ENCODE results near the gene KPNB1. TPM values are rescaled to one million over a fixed set of nuclear protein-coding genes. Genes with fewer than 3 reads are reported as not detected.

KPNB1 gene
- polyA plus RNA-seq, 2 donors: 40.8 to 75.5 TPM

DNA sequence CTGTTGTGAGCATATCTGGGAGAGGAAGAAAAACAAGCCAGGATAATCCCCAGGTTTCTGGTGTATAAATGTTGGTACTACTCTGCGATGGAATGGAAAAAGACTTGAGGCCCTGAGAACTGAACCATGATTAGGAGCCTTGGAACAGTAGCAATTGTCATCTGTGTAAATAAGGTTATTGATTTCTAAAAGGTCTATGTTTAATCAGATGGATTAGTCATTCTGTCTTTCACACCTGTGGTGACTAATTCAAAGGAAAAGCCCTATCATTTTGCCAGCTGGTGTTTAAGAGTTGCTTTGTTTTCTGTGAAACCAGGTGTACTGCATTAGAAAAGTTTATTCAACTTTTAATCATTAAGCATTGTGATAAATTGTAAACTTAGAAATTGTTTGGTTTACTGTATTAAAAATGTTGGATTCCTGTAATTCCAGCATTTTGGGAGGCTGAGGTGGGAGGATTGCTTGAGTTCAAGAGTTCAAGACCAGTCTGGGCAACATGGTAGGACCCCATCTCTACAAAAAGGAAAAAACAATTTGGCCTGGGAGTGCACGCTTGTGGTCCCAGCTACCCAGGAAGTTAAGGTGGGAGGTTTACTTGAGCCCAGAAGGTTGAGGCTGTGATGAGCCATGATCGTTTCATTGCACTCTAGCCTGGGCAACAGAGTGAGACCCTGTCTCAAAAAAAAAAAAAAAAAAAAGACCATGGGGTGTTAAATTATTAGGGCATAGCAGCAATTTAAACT, 29.0 kb upstream of the KPNB1 start:
- Histone ChIP-seq H3K36me3 (ENCODE audit: control insufficient read depth in 2 of 2, insufficient read depth in 2 of 2, low read length in 1 of 2) (peaks cover 0 to 12% of the 10 kb centered on the region in 2 donors), H3K27me3 (ENCODE audit: control insufficient read depth in 1 of 2, insufficient read depth in 2 of 2, low read length in 2 of 2) (no peaks in the 10 kb centered on the region), H3K27ac (ENCODE audit: low read depth in 2 of 2, low read length in 1 of 2) (peak overlapping the region in 1 of 2 donors; percentile 11), H3K9me3 (ENCODE audit: control insufficient read depth in 2 of 2, insufficient read depth in 1 of 2, low read depth in 1 of 2, low read length in 1 of 2) (no peaks in the 10 kb centered on the region), H3K4me1 (ENCODE audit: control insufficient read depth in 2 of 2, insufficient read depth in 2 of 2, low read length in 1 of 2) (no peaks in the 10 kb centered on the region), H3K4me3 (ENCODE audit: low read depth in 1 of 2, low read length in 2 of 2) (no peak overlapping the region)
- WGBS, 2 donors: 51 to 56% methylated on average over 3 of the region's 3 CpGs

DNA sequence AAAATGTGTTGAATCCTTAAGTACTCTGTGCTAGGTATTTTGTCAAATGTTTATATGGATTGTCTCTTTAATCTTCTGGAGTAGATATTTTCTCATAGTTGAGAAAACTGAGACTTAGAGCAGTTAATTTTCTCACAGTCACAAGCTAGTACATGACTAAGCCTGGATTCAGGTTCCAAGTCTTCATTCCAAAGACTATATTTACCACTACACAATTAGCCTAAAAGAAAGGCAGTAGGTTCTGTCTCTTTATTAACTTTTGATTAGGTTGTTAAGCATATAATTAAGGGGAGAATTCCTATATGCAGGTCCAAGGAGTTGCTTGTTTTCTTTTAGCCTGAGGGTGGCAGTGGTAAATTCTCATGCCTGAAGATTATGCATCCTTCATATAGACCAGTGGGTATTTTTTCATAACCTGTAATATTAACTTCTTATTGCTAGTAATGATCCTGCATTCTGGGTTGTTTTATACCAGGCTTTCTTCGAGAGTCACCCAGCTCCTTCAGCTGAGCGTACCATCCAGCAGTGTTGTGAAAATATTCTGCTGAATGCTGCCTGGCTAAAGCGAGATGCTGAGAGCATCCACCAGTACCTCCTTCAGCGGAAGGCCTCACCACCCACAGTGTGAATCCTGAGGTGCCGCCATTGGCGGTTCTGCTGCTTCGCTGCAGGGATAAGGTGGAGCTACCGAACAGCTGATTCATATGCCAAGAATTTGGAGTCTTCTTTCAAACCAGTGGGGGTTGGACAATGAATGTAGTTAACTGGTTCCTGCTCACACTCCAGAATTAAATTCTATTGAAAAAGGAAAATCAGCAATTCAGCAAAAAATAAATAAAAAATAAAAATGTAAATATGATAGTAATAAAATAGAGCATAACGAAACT, 28.2 kb upstream of the KPNB1 start:
- Histone ChIP-seq H3K27me3 (ENCODE audit: control insufficient read depth in 1 of 2, insufficient read depth in 2 of 2, low read length in 2 of 2) (no peaks in the 10 kb centered on the region), H3K27ac (ENCODE audit: low read depth in 2 of 2, low read length in 1 of 2) (peak overlapping the region in 1 of 2 donors; percentile 78), H3K4me3 (ENCODE audit: low read depth in 1 of 2, low read length in 2 of 2) (no peak overlapping the region), H3K36me3 (ENCODE audit: control insufficient read depth in 2 of 2, insufficient read depth in 2 of 2, low read length in 1 of 2) (peaks cover 0 to 9% of the 10 kb centered on the region in 2 donors), H3K9me3 (ENCODE audit: control insufficient read depth in 2 of 2, insufficient read depth in 1 of 2, low read depth in 1 of 2, low read length in 1 of 2) (no peaks in the 10 kb centered on the region), H3K4me1 (ENCODE audit: control insufficient read depth in 2 of 2, insufficient read depth in 2 of 2, low read length in 1 of 2) (no peaks in the 10 kb centered on the region)
- WGBS, 2 donors: 37 to 55% methylated on average over 9 of the region's 9 CpGs

- H3K27ac ChIP-seq (ENCODE audit: low read depth in 2 of 2, low read length in 1 of 2): no peak overlapping the region
- H3K9me3 ChIP-seq (ENCODE audit: control insufficient read depth in 2 of 2, insufficient read depth in 1 of 2, low read depth in 1 of 2, low read length in 1 of 2): no peaks in the 10 kb centered on the region
- no peak overlapping the region for H3K4me3 ChIP-seq (ENCODE audit: low read depth in 1 of 2, low read length in 2 of 2)
- 55 to 61% methylated on average over 2 of the region's 2 CpGs for WGBS, 2 donors
- no peaks in the 10 kb centered on the region for H3K4me1 ChIP-seq (ENCODE audit: control insufficient read depth in 2 of 2, insufficient read depth in 2 of 2, low read length in 1 of 2)
- H3K36me3 ChIP-seq (ENCODE audit: control insufficient read depth in 2 of 2, insufficient read depth in 2 of 2, low read length in 1 of 2): peaks cover 0 to 9% of the 10 kb centered on the region in 2 donors
- H3K27me3 ChIP-seq (ENCODE audit: control insufficient read depth in 1 of 2, insufficient read depth in 2 of 2, low read length in 2 of 2): no peaks in the 10 kb centered on the region
These were observed 27.6 kb upstream of the KPNB1 start for GRCh38 chr17:47622180-47622549.

DNA sequence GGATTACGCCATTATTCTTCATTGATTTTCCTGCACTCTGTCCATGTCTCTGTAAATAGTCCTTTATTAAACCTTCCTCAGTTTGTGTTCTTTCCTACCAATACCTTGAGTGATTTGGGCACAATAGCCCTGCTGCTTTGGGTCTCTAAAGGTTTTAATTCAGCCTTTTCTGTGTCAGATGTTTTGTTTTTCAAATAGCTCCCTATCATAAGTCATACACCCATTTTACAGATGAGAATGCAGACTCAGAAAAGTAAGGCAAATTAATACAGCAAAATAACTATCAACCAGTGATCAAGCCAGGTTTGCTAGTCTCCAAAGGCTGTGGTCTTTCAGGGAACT, 25.0 kb upstream of the KPNB1 start:
- H3K36me3 ChIP-seq (ENCODE audit: control insufficient read depth in 2 of 2, insufficient read depth in 2 of 2, low read length in 1 of 2): peaks cover 0 to 5% of the 10 kb centered on the region in 2 donors
- no peak overlapping the region for H3K4me3 ChIP-seq (ENCODE audit: low read depth in 1 of 2, low read length in 2 of 2)
- 37 to 40% methylated on average over 1 of the region's 1 CpG for WGBS, 2 donors
- no peaks in the 10 kb centered on the region for H3K4me1 ChIP-seq (ENCODE audit: control insufficient read depth in 2 of 2, insufficient read depth in 2 of 2, low read length in 1 of 2)
- no peaks in the 10 kb centered on the region for H3K9me3 ChIP-seq (ENCODE audit: control insufficient read depth in 2 of 2, insufficient read depth in 1 of 2, low read depth in 1 of 2, low read length in 1 of 2)
- no peaks in the 10 kb centered on the region for H3K27me3 ChIP-seq (ENCODE audit: control insufficient read depth in 1 of 2, insufficient read depth in 2 of 2, low read length in 2 of 2)
- no peak overlapping the region for H3K27ac ChIP-seq (ENCODE audit: low read depth in 2 of 2, low read length in 1 of 2)

DNA sequence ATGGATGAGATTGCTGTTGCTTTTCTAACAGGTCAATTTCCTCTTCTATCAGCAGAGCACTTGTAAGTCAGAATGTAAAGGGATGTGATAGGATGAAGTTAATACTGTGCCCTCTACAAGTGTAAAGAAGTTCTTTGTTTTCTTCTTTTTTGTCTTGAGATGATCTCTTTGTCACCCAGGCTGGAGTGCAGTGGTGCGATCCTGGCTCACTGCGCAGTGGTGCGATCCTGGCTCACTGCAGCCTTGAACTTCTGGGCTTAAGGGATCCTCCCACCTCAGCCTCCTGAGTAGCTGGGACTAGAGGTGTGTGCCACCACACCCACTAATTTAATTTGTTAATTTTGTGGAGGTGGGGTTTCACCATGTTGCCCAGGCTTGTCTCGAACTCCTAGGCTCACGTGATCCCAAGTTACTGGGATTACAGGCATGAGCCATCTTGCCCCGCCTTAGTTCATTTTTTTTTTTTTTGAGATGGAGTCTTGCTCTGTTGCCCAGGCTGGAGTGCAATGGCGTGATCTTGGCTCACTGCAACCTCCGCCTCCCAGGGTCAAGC, 21.6 kb upstream of the KPNB1 start:
- H3K27ac ChIP-seq (ENCODE audit: low read depth in 2 of 2, low read length in 1 of 2): no peak overlapping the region
- no peaks in the 10 kb centered on the region for H3K9me3 ChIP-seq (ENCODE audit: control insufficient read depth in 2 of 2, insufficient read depth in 1 of 2, low read depth in 1 of 2, low read length in 1 of 2)
- WGBS, 2 donors: 87 to 94% methylated on average over 8 of the region's 8 CpGs
- H3K4me1 ChIP-seq (ENCODE audit: control insufficient read depth in 2 of 2, insufficient read depth in 2 of 2, low read length in 1 of 2): no peaks in the 10 kb centered on the region
- peaks cover 0 to 2% of the 10 kb centered on the region in 2 donors for H3K36me3 ChIP-seq (ENCODE audit: control insufficient read depth in 2 of 2, insufficient read depth in 2 of 2, low read length in 1 of 2)
- H3K4me3 ChIP-seq (ENCODE audit: low read depth in 1 of 2, low read length in 2 of 2): no peak overlapping the region
- no peaks in the 10 kb centered on the region for H3K27me3 ChIP-seq (ENCODE audit: control insufficient read depth in 1 of 2, insufficient read depth in 2 of 2, low read length in 2 of 2)

DNA sequence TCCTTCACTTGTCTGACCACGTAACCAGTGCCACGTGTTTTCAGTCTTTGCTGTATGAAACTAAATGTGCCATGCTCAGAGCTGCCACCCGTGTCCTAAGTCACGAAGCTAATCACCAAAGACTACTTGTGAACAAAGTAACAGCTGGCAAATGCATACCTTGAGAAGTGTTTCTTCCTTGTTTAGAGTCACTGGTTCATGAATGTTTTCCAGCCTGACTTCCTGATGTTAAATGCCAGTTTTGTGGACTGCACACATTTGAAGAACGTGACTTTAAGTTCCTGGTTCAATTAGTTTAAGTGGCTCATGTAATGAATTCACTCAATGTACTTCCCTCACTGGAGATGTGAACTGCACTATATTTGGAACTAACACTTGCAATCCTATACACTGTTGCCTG, 19.9 kb upstream of the KPNB1 start:
- Histone ChIP-seq H3K27ac (ENCODE audit: low read depth in 2 of 2, low read length in 1 of 2) (peak overlapping the region in 1 of 2 donors; percentile 3), H3K9me3 (ENCODE audit: control insufficient read depth in 2 of 2, insufficient read depth in 1 of 2, low read depth in 1 of 2, low read length in 1 of 2) (no peaks in the 10 kb centered on the region), H3K4me3 (ENCODE audit: low read depth in 1 of 2, low read length in 2 of 2) (no peak overlapping the region), H3K36me3 (ENCODE audit: control insufficient read depth in 2 of 2, insufficient read depth in 2 of 2, low read length in 1 of 2) (no peaks in the 10 kb centered on the region), H3K4me1 (ENCODE audit: control insufficient read depth in 2 of 2, insufficient read depth in 2 of 2, low read length in 1 of 2) (no peaks in the 10 kb centered on the region), H3K27me3 (ENCODE audit: control insufficient read depth in 1 of 2, insufficient read depth in 2 of 2, low read length in 2 of 2) (no peaks in the 10 kb centered on the region)
- 62 to 67% methylated on average over 5 of the region's 5 CpGs for WGBS, 2 donors

DNA sequence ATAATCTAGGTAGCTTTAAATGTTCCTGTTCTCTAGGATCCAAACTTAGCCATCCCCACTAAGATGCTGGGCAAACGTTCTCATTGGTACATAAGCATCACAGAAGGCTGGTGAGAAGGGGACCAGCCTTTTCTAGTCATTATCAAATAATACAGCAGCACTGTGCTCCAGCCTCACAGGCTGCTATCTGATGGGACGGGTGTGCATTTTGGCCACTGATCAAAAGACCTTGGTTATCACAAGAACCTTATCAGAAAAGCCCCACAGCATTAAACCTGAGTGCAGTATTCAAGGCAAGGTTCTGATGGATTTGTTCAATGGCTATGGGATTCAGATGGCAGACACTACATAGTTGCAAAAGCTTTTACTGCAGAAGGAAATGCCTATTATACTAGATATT, 19.1 kb upstream of the KPNB1 start:
- no peaks in the 10 kb centered on the region for H3K4me1 ChIP-seq (ENCODE audit: control insufficient read depth in 2 of 2, insufficient read depth in 2 of 2, low read length in 1 of 2)
- H3K27ac ChIP-seq (ENCODE audit: low read depth in 2 of 2, low read length in 1 of 2): no peak overlapping the region
- 60 to 65% methylated on average over 2 of the region's 2 CpGs for WGBS, 2 donors
- H3K4me3 ChIP-seq (ENCODE audit: low read depth in 1 of 2, low read length in 2 of 2): no peak overlapping the region
- H3K36me3 ChIP-seq (ENCODE audit: control insufficient read depth in 2 of 2, insufficient read depth in 2 of 2, low read length in 1 of 2): no peaks in the 10 kb centered on the region
- no peaks in the 10 kb centered on the region for H3K9me3 ChIP-seq (ENCODE audit: control insufficient read depth in 2 of 2, insufficient read depth in 1 of 2, low read depth in 1 of 2, low read length in 1 of 2)
- no peaks in the 10 kb centered on the region for H3K27me3 ChIP-seq (ENCODE audit: control insufficient read depth in 1 of 2, insufficient read depth in 2 of 2, low read length in 2 of 2)

GRCh38 chr17:47632991-47633390, 16.7 kb upstream of the KPNB1 start:
- Histone ChIP-seq H3K4me3 (ENCODE audit: low read depth in 1 of 2, low read length in 2 of 2) (no peak overlapping the region), H3K36me3 (ENCODE audit: control insufficient read depth in 2 of 2, insufficient read depth in 2 of 2, low read length in 1 of 2) (no peaks in the 10 kb centered on the region), H3K27ac (ENCODE audit: low read depth in 2 of 2, low read length in 1 of 2) (no peak overlapping the region), H3K4me1 (ENCODE audit: control insufficient read depth in 2 of 2, insufficient read depth in 2 of 2, low read length in 1 of 2) (no peaks in the 10 kb centered on the region), H3K9me3 (ENCODE audit: control insufficient read depth in 2 of 2, insufficient read depth in 1 of 2, low read depth in 1 of 2, low read length in 1 of 2) (no peaks in the 10 kb centered on the region), H3K27me3 (ENCODE audit: control insufficient read depth in 1 of 2, insufficient read depth in 2 of 2, low read length in 2 of 2) (no peaks in the 10 kb centered on the region)
- WGBS, 2 donors: 88 to 93% methylated on average over 3 of the region's 3 CpGs

DNA sequence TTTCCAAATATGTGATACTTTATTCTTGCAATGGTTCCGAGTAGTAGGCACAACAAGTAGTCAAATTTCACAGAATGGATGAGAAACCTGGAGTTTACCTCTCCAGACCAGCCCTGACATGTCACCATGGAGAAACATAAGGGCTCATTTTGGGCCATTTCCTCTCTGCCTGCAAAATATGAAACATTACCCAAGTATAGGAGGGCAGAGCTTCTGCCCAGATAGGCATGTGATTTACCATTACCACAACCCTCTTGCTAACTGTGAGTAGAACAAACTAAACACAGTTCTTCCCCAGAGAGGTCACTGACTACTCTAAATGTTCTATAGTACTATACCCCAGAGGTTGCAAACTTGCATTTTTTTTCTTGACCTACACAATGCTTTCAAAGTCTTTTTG, 15.7 kb upstream of the KPNB1 start:
- no peaks in the 10 kb centered on the region for H3K27me3 ChIP-seq (ENCODE audit: control insufficient read depth in 1 of 2, insufficient read depth in 2 of 2, low read length in 2 of 2)

More for the DNA sequence above, 15.7 kb upstream of the KPNB1 start:
- Histone ChIP-seq H3K4me3 (ENCODE audit: low read depth in 1 of 2, low read length in 2 of 2) (no peak overlapping the region), H3K4me1 (ENCODE audit: control insufficient read depth in 2 of 2, insufficient read depth in 2 of 2, low read length in 1 of 2) (no peaks in the 10 kb centered on the region), H3K36me3 (ENCODE audit: control insufficient read depth in 2 of 2, insufficient read depth in 2 of 2, low read length in 1 of 2) (no peaks in the 10 kb centered on the region), H3K9me3 (ENCODE audit: control insufficient read depth in 2 of 2, insufficient read depth in 1 of 2, low read depth in 1 of 2, low read length in 1 of 2) (no peaks in the 10 kb centered on the region), H3K27ac (ENCODE audit: low read depth in 2 of 2, low read length in 1 of 2) (no peak overlapping the region)
- WGBS, 2 donors: 93 to 96% methylated on average over 1 of the region's 1 CpG
